NCI-H1092 (cell line): ENCODE results near the gene SVEP1.

Source experiments
- DNase-seq: peaks from one replicate; lab custom pipeline; 2025; lab: John Stamatoyannopoulos, UW

The SVEP1 gene

DNA sequence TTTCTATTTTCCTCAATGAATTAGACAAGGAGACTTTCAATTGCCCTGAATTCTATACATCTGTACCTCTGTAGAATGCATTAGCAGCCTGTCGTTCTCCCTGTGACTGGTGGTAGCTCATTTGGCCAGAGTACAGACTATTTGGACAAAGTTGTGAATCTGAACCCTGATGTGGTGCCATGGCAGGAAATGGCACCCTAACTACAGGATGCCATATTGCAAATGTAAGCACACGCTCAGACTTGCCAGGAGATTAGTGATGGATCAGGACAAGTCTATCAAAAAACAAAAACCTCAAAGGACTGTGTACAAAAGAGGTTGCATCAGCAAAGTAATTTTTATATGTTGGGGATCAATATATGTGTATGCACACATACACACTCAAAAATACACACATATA, 58.3 kb downstream of the SVEP1 start:
- DNase-seq: no peak

DNA sequence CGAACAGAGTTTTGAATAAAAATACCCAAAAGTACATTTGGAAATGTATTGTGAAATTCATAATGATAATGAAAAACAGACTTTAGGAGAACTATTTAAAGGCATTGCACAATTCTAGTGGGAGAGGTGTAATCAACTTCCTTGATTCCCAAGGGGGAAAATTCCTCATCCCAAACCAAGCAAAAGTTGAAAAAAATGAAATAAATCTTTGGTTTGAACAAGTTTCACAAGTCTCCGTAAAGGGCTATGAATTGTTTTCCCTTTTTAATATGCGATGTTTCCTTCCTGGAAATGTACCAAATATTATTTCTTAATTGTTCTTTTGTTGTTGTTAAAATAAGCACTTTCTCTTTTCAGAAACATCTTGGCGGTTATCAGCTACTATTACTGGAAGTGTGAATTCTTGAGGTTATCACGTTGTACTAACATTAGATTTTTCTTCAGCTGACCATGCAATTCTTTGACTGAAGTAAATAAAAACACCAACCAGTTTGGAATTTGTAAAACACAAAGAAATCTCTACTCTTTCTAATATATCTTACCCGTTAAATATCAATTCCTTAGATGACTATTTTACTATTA, 59.3 kb downstream of the SVEP1 start:
- DNase-seq: no peak

DNA sequence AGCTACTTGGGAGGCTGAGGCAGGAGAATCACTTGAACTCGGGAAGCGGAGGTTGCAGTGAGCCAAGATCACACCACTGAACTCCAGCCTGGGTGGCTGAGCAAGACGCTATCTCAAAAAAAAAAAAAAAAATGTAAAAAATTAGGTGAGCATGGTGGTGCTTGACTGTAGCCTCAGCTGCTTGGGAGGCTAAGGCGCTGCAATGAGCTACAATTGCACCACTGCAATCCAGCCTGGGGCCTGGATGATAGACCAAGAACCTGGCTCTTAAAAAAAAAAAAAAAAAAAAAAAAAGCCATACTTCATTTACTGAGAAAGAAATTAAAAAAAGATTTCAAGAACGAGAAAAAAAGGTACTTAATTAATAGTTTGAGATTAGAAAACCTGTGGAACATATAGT, 62.1 kb downstream of the SVEP1 start:
- no peak for DNase-seq

DNA sequence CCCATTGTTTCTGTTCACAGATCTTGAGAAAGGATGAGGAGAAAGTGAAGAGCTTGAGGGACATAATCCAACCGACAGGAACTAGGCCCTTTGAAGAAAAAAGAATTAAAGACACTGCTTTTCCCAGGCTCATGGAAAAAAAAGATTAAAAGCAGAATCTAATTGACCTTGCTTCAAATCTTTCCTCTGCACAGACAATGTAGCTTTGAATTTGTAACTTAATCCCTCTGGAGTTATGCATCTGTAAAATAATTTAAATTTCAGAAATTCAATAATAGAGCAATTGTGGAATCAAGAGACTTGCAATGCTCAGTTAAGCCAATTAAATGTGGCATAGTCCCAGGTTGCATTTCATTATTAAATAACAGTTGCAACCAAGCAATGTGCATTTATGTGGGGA, 64.6 kb downstream of the SVEP1 start:
- no peak for DNase-seq

DNA sequence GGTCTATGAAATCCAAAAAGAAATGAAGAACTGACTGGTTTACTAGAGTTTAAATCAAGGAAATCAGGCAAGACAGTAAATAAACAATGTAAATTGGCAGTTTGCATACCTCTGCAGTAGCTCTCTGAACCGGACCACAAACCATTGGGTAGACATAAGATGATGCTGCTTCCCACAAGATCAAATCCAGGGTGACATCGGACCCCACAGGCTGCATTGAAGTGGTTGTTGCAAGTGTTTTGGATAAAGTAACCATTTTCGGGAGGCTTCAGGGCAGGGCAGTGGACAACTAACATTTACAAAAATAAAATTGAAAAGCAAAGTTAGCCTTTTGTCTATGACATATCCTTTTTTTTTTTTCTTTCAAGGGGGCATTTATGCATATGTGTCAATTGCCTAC, 66.7 kb downstream of the SVEP1 start:
- DNase-seq: no peak

DNA sequence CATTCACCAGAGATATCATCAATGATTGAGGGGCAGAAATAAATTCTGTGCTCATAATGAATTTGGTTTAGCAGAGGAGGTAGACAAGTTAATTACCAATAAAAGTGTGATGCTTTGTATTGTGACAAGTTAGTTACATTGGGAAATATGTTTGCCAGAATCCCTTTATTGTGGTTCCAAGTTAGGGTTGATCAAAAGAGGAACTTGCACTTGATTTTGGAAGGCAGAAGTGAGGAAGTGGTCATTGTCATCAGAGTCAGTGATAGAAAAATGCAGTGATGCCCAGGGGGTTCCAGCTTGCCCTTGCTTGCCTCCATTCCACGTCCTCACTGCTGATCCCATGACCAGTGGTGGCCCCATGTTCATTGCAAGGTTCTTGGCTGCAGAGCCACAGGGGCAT, 69.7 kb downstream of the SVEP1 start:
- DNase-seq: no peak

DNA sequence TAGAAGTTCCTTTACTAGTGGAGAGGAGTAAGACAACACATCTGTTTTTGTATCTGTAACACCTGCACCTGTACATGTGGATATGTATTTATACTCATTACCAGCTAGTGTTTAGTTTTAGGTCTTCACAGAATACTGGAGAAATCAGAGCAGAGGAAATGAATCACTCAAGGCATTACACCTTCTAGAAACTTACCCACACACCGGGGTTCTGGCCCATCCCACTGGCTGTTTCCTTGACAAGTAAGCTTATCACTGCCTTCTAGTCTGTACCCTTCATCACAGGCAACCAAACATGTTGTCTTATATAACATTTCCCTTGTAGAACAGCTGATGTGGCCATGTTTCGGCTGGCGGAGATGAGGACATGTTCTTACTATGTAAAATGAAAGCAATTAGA, 76.7 kb downstream of the SVEP1 start:
- DNase-seq: no peak

DNA sequence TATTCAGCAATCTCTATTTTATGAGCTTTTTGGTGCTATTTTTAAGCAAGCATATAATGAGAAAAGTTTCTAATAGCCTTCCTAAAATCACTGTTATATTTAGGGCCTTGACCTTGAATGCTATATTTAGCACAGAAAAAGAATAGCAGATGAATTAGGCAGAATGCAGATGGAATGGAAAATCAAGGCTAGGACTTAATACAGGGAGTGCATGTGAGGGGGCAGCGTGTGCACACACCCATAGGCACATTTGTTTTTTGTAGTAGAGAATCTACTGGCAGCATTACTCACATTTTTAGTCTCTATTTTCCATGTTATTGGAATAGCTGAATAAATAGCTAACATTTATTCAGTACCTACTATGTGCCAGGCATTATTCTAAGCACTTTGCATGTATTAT, 79.9 kb downstream of the SVEP1 start:
- no peak for DNase-seq

DNA sequence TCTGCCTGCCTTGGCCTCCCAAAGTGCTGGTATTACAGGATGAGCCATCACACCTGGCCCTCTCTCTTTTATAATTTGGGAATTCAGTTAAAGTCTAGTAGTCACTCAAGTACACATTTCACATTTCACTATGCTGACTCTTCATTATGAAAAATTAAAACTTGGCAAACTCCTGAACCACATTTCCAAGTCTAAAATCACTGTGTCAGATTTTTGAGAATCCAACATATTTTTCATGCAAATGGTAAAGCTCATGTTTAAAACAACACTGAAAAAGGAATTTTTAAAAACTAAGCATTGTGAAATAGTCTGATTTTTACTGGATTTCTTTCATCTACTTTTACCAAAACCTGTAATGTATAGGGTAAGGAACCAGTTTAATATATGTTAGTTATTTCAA, 92.3 kb downstream of the SVEP1 start:
- no peak for DNase-seq

DNA sequence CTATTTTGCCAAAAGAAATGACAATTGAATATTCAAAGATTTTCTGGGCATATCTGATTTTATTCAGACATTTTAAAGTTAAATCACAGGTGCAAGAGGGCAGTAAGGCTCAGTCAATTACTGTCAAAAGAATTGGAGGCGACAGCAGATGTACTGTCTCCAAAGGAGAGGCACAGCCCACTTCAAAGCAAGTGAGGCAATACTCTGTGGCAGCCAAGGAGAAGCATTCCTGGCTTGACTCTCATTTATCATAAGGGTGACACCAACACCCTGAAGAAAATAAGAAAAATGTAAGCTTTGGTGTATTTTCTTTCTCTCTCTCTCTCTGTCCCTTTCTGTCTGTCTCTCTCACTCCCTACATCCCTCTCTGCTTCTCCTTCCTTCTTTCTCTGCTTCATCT, 93.3 kb downstream of the SVEP1 start:
- no peak for DNase-seq

DNA sequence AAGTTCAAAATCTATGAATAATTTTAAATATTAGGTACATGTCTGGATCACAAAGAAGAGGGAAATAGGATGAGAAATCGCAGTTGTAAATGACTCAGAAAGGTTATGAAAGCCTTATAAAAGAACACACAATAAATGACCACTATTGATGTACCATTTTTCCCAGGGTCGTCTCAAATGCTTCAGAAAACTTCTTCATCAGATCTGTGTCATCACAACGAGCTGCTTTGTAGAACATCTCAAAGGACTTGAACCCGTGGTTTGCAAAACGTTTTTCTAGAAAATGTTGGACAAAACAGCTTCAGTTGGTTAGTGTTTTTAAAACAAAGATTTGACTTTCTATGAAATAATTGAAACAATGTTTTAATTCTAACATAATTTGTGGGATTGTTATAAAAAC, 100.1 kb downstream of the SVEP1 start:
- no peak for DNase-seq

DNA sequence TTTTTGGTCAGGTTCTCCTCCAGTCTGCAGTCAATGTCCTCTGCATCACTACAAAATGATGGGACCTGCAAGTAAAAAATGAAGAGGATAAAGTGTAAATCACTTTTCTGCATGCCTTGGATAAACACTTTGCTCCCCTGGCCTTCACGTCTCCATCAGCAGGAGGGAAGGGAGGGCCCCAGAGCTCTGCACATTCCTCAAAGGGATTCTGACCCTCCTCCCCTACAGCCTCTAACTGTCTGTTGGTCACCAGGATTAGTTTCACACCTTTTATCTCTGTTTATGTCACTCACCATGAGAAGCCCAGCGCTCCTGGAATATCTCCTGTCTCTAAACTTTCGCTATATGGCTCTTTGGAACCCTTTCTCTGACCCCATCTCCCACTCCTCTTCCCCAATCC, 103.3 kb downstream of the SVEP1 start:
- no peak for DNase-seq

DNA sequence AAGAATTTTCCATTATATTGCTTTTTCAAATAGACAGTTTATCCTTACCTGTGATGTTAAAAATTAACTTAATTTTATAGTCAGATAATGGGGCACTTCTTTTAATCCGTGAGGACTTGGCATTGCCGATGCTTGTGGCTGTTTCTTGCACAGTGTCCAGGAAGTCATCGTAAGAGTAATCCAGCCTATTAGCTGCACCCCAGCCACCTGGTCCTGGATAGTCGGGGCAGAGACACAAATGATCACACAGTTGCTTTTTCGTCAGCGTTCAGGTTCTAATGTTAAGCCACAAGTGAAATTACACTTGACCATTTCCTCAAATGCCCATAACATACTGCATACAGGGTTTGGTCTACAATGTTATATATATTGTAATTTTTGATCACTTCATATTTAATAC, 107.4 kb downstream of the SVEP1 start:
- no peak for DNase-seq

DNA sequence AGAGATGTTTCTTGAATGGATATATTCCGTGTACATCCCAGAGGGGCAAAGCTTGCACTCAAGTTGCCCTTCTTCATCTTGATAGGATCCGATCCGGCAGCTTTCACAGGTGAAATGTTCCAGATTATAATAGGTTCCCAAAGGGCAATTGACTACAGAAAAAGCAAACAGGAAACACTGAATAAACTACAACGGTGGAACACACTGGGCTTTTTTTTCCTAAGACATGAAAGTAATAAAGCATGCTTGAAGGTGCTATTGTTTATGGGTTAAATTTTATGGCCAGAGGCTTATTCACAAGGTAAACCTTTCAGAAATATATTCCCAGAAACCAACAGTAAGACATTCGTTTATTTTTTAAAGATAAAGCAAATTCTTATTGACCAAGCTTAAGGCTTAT, 110.6 kb downstream of the SVEP1 start:
- no peak for DNase-seq

DNA sequence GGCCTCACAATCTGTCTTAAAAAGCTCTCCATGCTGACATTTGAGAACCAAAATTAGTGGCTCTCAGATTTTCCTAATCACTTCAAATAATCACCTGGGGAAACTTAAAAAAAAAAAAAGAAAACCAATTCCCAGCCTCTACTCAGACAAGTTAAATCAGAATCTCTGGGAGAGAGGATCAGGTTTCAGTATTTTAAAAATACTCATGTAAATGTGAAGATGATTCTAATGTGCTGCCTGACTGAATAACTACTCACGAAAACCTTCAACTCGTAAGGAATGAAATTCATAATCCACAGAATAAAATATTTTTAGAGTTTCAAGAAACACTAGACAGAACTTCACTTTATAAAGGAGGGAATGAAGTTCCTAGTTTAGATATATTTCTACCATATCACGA, 114.4 kb downstream of the SVEP1 start:
- no peak for DNase-seq

DNA sequence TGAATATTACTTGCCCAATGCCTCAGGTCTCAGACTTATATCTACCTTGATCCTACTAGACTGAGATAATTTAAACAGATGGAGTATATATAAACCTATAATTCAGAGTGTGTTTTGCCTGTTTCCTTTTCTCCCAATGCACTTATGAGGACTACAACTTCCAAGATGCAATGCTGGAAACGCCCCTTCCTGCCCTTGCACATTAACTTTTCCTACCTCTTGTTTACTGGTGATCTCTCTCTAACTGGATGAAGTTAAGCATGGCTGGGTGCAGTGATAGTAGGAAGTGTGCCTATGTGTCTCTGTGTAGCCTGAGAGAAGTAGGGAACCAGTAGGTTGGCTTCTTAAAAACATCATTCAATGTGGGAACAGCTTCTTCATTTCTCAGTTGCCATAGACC, 115.2 kb downstream of the SVEP1 start:
- DNase-seq: no peak

DNA sequence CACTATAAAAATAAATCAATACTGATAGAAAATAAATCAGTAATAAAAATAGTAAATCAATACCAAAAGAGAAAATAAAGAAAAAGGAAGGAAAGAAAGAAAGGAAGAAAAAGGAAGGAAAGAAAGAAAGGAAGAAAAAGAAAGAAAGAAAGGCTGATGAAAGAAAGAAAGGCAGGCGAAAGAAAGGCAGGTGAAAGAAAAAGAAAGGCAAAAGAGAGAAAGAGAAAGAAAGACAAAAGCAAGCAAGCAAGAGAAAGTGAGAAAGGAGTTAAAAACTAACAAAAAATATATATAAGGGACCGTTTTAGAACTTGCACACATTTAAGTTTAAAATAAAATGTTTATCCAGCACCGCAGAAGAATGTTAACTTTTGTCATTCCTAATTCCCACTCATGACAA, 116.0 kb downstream of the SVEP1 start:
- no peak for DNase-seq

DNA sequence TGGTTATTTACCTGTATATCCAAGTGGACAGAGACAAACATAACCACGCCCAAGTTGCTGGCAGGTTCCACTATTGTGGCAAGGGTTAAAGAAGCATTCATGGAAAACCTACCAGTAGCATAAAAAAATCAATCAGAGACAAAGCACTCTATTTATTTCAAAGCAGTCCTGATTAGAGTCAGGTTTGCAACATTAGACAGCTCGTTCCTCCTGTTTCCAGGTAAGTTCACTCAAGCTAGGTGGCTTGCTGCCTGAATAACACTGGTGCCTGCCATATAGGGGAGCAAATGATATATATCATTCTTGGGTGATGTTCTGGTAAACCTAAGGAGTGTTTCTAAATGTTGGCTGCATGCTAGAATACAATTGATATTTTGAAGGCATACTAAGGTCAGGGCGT, 122.3 kb downstream of the SVEP1 start:
- no peak for DNase-seq

DNA sequence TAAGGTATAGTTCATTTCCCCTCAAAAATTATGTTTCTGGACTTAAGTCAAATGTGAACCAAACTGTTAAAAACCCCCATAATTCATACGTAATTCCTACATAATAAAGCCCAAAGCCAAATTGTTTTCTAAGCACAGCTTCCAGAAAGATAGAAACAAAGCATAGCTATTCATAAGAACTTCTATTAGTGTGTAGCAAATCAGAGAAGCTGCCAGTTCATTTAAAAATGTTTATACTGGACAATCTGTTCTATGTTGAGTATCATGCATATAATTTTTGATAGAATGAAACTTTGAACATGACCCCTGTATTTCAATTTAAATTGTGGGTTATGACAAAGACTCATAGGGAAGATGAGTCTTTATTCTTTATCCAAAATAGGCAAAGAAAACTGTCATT, 122.9 kb downstream of the SVEP1 start:
- DNase-seq: no peak

DNA sequence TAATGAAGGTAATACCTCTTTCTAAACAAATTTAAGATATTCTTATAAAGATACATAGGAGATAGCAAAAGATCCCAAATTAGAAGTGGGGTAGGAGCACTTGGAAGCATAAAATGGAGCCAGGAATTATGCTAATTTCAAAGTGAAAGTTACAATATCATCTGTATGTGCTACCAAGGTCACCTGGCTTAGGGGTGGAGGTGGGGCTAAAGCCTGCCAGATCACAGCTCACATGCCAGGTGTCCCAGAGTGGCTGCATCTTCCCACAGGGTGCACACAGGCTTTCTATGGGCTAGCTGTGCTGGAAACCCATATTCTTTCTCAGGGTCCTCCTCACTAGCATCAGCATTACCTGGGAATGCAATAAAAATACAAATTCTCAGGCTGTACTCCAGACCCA, 123.7 kb downstream of the SVEP1 start:
- no peak for DNase-seq

DNA sequence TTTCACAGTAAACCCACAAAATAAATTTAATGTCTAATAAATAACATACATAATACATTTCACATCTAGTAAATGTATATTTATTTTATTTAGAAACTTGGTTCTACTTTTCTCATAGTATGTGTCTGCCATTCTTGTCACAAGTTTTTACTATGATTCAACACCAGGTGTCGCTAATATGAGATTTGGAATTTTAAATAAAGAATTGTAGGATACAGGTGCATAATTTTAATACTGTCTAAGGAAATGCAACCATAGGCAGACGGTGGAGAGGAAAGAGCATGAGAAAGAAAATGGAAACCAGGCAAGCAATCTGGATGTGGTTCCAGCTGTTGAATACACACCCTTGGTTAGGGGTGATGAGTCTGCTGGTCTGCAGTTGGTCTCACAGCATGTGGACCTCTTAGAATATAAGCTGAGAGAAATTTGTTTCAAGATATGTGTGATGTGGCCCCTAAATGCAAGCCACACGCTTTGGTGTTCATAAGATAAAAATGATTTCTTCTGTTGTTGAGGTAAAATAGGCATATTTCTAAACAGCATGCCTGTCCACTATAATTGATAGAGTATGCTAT, 127.2 kb downstream of the SVEP1 start:
- DNase-seq: no peak

DNA sequence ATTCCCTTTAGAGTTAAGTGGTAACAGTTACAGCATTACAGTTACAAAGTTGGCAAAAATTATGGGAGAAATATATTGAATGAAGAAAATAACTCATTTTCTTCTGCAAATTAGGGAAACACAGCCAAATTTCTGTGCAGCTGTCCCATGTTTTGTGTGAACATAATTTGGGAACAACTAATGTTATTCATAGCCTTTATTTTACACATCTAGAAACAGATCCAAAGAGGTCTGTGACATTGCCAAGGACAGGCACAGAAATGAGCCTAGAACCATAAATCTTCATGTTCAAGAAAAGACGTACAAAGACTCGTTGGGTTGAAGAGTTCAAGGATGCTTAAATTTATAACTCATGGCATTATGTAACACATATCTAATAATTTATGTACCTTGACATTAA, 127.8 kb downstream of the SVEP1 start:
- no peak for DNase-seq

DNA sequence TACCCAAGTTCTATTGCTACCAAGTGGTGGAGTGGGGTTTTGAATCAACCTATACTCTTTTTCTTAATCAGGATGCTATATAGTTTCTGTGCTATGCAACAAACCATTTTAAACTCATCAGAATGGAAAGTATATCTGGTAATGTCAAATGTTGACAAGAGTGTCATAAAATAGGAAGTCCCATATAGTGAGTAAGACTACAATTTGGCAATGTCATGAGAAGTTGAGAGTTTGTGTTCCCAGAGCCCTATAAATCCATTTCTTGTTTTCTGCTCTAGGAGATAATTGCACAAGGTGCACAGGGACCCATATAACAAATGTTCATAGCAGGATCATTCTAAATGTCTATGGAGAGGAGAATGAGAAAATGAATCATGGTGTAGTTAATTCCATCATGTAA, 132.1 kb downstream of the SVEP1 start:
- DNase-seq: no peak

DNA sequence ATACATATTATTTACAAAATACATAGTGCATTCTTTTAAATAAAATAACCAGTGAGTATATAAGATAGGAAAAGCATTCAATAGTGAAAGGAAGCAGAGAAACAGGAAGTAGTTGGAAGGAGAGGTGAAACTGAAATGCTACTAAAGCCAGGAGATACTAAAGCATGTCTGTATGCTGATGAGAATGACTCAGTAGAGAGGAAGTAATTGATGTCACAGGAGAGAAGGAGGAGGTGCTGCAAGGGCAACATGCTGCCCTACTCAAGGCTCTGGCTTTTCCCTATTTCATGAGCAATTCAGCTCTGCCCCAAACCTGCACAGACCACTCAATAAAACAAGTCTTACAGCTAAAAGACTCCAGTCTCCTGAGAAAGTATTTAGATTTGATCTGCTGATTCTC, 133.4 kb downstream of the SVEP1 start:
- no peak for DNase-seq

DNA sequence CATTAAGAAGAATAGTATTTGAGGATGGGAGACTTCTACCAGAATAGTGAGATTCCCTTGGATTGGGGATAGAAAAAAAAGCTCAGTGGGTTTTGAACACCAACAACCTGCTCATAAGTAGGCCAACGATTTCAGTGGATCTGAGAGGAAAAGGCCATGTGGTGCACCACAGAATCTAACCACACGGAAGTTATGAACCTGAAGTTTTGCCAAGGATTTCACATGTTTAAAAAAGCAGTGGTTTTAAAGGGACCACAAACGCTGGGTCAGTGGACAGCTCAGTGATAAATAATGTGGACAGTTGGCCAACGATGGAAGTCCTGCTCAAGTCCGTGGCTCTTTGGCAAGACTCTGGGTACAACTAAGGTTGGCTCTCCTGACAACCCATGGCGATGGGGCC, 134.6 kb downstream of the SVEP1 start:
- DNase-seq: no peak
